Inflammatory macrophage treated with lipopolysaccharide for 4 hours (primary cell): ENCODE data around the gene KCNH2.

Source experiments
- DNase-seq: peaks from one replicate; pipeline ENCODE4 v3.0.0-alpha.2; 2020

Gene KCNH2

GRCh38 chr7:150959081-150959480, 19.0 kb downstream of the KCNH2 start:
- no peak for DNase-seq

- no peak for DNase-seq
These were observed 19.5 kb downstream of the KCNH2 start for GRCh38 chr7:150958597-150958996.

GRCh38 chr7:150958062-150958552, 20.0 kb downstream of the KCNH2 start:
- DNase-seq, result no peak

- no peak for DNase-seq
These were observed 20.7 kb downstream of the KCNH2 start for GRCh38 chr7:150957133-150958020.

GRCh38 chr7:150956395-150957132, 21.6 kb downstream of the KCNH2 start:
- no peak for DNase-seq

- DNase-seq, result no peak
These were observed 22.4 kb downstream of the KCNH2 start for GRCh38 chr7:150955519-150956394.

GRCh38 chr7:150954986-150955518, 23.1 kb downstream of the KCNH2 start:
- no peak for DNase-seq

GRCh38 chr7:150954201-150954985, 23.7 kb downstream of the KCNH2 start:
- no peak for DNase-seq

- DNase-seq, result no peak
These were observed 24.8 kb downstream of the KCNH2 start for GRCh38 chr7:150953061-150953997.

- DNase-seq, result no peak
These were observed 25.6 kb downstream of the KCNH2 start for GRCh38 chr7:150952331-150953050.

- no peak for DNase-seq
These were observed 26.6 kb downstream of the KCNH2 start for GRCh38 chr7:150951521-150951920.

GRCh38 chr7:150951181-150951520, 27.0 kb downstream of the KCNH2 start:
- DNase-seq, result no peak

- DNase-seq, result no peak
These were observed 27.5 kb downstream of the KCNH2 start for GRCh38 chr7:150950496-150951180.

GRCh38 chr7:150949971-150950491, 28.1 kb downstream of the KCNH2 start:
- no peak for DNase-seq

GRCh38 chr7:150949564-150949963, 28.6 kb downstream of the KCNH2 start:
- DNase-seq, result peak; percentile 2

- DNase-seq, result no peak
These were observed 29.3 kb downstream of the KCNH2 start for GRCh38 chr7:150948791-150949251.

GRCh38 chr7:150947761-150948651, 30.1 kb downstream of the KCNH2 start:
- no peak for DNase-seq

- no peak for DNase-seq
These were observed 30.8 kb downstream of the KCNH2 start for GRCh38 chr7:150947241-150947745.
